GM12891 (cell line): ENCODE results near the gene KCNK2. TPM values are rescaled to one million over a fixed set of nuclear protein-coding genes. Genes with fewer than 3 reads are reported as not detected.

Experiments
- DNase-seq: peaks from one replicate; pipeline ENCODE4 v3.0.0; 2011; ENCODE audit warnings: low spot score; ENCODE audit not compliant: insufficient read length
- FAIRE-seq: peaks from 2 replicates; lab custom pipeline; 2011; peaks lifted over from hg19 to GRCh38; lab: Jason Lieb, UNC
- PAX5 ChIP-seq: IDR thresholded peaks from 2 replicates; pipeline ENCODE4 v1.6.1; 2011; ENCODE audit warnings: low read length, moderate library complexity, mild to moderate bottlenecking; ENCODE audit not compliant: insufficient read depth, severe bottlenecking
- POLR2A ChIP-seq: IDR thresholded peaks from 2 replicates; pipeline ENCODE4 v1.6.1; 2011; ENCODE audit warnings: low read depth, low read length, control low read depth
- POLR2AphosphoS5 ChIP-seq: IDR thresholded peaks from 2 replicates; pipeline ENCODE4 v1.6.1; 2011; ENCODE audit warnings: low read depth, low read length, control low read depth
- POU2F2 ChIP-seq: IDR thresholded peaks from 2 replicates; pipeline ENCODE4 v1.6.1; 2011; ENCODE audit warnings: low read depth, mild to moderate bottlenecking, control low read depth, low read length, moderate library complexity
- SPI1 ChIP-seq: IDR thresholded peaks from 2 replicates; pipeline ENCODE4 v1.6.1; 2011; ENCODE audit warnings: low read depth, low read length, control low read depth
- TAF1 ChIP-seq: IDR thresholded peaks from 2 replicates; pipeline ENCODE4 v1.6.1; 2011; ENCODE audit warnings: low read depth, low read length, control low read depth
- polyA plus RNA-seq: library from polyadenylated mRNA; unstranded; fragments of >200 nt; gene quantifications from one replicate; pipeline ENCODE4 v1.2.1, GENCODE V29; 2012; ENCODE audit warnings: low read depth, missing spikeins, inconsistent platforms; ENCODE audit not compliant: missing spikeins

Gene KCNK2
- polyA plus RNA-seq = 0.05 TPM

- DNase-seq (no peak), FAIRE-seq (no peak)
- TF ChIP-seq POU2F2 (no peak), POLR2A (no peak)
These were observed at the start of gene KCNK2 for GRCh38 chr1:215082532-215083382. KCNK2 (plus strand) TSS chr1:215082737; CDS start chr1:215083386, 649 bp downstream.

- TF ChIP-seq POU2F2 = no peak
- TF ChIP-seq PAX5 = no peak
- TF ChIP-seq POLR2AphosphoS5 = no peak
- no peak for TF ChIP-seq TAF1
- TF ChIP-seq SPI1 = no peak
- TF ChIP-seq POLR2A = no peak
- DNase-seq (no peak), FAIRE-seq (no peak)
These were observed 49.5 kb upstream of the KCNK2 start for GRCh38 chr1:215032911-215033526.

GRCh38 chr1:215040190-215040589 is 42.3 kb upstream of the KCNK2 start:
- TF ChIP-seq SPI1 = no peak
- TF ChIP-seq POU2F2 = no peak
- no peak for TF ChIP-seq POLR2AphosphoS5
- no peak for TF ChIP-seq POLR2A
- no peak for TF ChIP-seq PAX5
- TF ChIP-seq TAF1 = no peak
- DNase-seq (no peak), FAIRE-seq (no peak)

DNA sequence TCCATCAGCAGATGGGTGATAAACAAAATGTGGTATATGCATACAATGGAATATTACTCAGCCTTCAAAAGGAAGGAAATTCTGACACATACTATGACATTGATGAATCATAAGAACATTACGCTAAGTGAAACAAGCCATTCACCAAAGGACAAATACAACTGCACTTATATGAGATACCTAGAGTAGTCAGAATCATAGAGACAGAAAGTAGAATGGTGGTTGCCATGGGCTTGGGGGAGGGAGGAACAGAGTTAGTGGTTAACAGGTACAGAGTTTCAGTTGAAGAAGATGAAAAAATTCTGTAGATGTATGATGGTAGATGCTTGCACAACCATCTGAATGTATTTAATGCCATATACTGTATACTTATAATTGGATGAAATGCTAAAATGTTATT is 39.1 kb upstream of the KCNK2 start:
- DNase-seq (no peak), FAIRE-seq (no peak)
- TF ChIP-seq PAX5 (no peak), POLR2A (no peak), TAF1 (no peak), SPI1 (no peak), POU2F2 (no peak), POLR2AphosphoS5 (no peak)

DNA sequence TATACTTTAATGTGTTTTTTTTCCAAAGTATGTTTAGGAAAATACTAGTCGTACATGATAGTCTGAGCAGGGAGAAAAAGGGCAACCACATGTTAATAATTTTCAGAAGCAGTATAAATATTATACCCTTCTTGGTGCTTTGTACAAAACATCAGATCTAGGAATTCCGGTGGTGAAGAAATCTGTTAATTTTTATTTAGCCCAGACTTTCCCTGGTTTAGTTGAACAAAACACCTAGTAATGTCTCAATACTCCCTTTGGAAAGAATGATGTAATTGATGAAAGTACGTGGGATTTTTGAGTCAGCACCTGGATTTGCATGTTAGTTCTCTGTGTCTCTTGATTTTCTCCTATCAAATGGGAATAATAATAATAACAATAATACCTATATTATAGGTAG is 38.4 kb upstream of the KCNK2 start:
- TF ChIP-seq PAX5 = no peak
- no peak for TF ChIP-seq POLR2AphosphoS5
- no peak for TF ChIP-seq SPI1
- TF ChIP-seq POLR2A = no peak
- TF ChIP-seq TAF1 = no peak
- no peak for TF ChIP-seq POU2F2
- no peak for DNase-seq
- FAIRE-seq = no peak

DNA sequence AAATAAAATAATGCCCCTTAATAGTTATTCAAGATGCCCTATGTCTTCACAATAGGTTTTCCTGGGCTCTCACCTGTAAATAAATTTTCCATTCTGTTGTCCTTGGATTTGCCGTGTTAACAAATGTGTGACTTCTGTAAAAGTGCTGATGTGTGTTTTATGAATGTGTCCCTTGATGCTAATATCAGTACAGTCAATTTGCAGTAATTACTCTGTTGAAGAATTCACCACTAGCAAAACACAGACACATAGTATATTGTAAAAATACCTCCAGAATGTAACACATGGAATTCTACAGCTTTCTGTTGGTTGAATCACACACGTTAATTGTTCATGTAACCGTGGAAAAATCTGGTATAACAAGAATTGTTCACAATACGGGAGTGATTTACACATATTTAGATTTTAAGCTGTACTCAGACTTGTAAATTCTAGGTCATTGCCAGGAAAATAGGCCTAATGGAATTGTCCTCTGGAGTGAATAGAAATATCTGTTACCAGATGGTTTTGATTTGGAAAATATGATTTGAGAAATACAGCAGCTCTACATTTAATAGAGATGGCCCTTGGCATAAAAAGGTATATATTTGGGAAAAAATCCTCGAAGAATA is 36.7 kb upstream of the KCNK2 start:
- DNase-seq (no peak), FAIRE-seq (no peak)
- TF ChIP-seq TAF1 (no peak), PAX5 (no peak), SPI1 (no peak), POLR2A (no peak), POLR2AphosphoS5 (no peak), POU2F2 (no peak)

- FAIRE-seq (no peak), DNase-seq (no peak)
- TF ChIP-seq POLR2AphosphoS5 (no peak), PAX5 (no peak), POLR2A (no peak), POU2F2 (no peak), TAF1 (no peak), SPI1 (no peak)
These were observed 30.1 kb upstream of the KCNK2 start for GRCh38 chr1:215052256-215053015.

DNA sequence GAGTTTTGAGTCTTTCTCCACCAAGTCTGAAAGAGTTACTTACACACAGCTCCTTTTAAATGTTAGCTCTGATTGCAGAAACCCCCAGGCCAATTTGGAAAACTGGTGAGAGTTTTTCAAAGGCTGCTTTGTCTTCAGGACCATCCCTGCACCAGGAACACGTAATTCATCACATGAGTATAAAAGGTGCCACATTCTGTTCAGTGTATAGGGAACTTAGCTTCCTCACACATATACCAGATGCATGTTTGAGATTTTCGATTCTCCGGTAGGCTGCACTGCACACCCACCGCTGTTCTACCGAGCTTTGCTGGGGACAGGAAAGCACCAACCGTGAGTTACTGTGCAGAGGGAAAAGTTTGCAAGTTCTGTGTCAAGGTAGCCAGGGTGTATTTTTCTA is 28.3 kb upstream of the KCNK2 start:
- DNase-seq (no peak), FAIRE-seq (no peak)
- TF ChIP-seq POU2F2 (no peak), POLR2A (no peak), TAF1 (no peak)

- no peak for TF ChIP-seq TAF1
- TF ChIP-seq POU2F2 = no peak
- TF ChIP-seq SPI1 = no peak
- TF ChIP-seq POLR2A = no peak
- no peak for TF ChIP-seq POLR2AphosphoS5
- TF ChIP-seq PAX5 = no peak
- FAIRE-seq (no peak), DNase-seq (no peak)
These were observed 27.1 kb upstream of the KCNK2 start for GRCh38 chr1:215055281-215055935.
